Effector CD8-positive, alpha-beta T cell (primary cell): ENCODE results near the gene L3HYPDH.
"Not testable (repeated sequence)": the region's sequence is repeated elsewhere in the genome, so short reads cannot be mapped to it uniquely, and the experiment has no call there.

Source experiments
- DNase-seq: peaks from one replicate; lab custom pipeline; 2025; lab: John Stamatoyannopoulos, UW

L3HYPDH gene

DNA sequence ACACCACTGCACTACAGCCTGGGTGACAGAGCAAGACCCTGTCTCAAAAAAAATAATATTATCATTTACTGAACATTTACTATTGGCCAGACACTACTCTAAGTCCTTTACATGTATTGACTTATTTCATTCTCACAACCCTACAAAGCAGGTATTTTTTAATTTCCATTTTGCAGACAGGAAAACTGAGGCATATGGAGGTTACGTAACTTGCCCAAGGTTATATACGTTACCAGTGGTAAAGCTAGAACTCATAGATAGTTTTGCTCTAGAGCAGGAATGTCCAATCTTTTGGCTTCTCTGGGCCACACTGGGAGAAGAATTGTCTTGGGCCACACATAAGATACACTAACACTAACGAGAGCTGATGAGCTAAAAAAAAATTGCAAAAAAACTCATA, 5.7 kb downstream of the L3HYPDH start:
- DNase-seq: no peak

DNA sequence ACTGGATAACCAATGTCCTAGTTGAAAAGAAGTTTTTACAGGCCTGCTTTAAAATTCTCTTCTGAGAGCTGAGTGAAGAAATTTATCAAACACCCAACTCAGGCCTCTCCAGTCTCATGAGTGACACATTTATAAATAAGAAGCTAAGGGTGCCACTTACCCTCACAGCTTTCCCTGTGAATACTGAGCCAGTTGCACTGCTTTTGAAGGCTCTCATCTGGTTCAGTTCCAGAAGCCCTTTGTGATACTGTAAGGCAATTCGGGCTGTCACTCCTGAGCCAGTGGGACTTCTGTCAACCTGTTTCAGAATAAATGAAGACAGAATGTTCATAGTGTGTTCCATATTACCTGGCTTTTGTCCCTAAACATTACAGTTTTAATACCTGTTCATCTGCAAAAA, 8.5 kb downstream of the L3HYPDH start:
- no peak for DNase-seq

DNA sequence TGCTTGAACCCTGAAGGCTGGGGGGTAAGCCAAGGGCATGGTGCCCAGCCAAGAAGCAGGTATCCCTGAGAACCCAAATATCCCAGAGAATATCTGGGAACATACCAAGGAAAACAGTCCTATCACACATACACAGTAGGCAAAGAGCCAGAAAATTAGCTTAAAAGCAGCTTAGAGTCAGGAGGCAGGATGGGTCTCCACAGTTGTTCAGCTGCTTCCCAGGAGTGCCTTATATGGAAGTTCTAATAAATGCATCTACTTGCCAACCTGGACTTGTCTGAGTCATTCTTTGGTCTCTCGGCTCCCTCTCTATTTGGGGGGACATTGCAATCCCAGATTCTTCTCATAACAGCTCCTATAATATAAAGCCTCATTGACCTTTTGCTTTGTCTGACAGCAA, 10.0 kb downstream of the L3HYPDH start:
- DNase-seq: no peak

DNA sequence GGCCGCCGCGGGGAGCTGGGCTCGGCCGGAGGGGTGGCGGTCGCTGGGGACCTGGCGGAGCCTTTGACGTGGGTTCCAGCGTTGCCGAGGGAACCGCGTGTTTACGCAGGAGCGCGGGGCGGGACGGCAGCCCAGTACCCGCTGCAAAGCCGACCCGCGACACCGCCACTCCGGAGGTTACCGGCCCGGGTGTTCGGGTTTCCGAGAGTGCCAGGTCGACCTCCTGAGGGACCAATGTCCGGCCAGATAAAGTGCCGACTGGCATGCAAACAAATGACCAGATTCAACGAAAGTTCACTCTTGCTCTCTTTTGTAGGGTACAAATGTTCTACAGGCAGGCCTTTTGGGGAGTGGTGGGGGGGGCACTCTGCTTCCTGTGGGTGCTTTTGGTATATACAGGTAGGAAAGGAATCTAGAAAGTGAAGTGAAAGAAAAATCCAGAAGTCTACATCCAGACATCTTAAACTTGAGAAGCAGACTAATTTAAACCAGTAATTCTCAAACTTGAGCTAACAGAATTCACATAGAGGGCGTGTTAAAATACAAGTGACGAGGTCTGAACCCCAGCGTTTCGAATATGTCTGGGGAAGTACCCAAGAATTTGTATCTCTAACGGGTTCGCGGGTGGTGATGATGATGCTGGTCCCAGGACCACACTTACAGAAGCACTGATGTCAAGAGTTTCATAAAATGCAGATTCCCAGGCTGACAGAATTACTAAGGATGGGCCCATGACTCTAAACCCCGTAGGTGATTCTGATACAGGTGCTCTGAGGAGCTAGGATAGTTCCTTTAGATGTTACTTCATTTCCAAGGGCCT, 18.7 kb downstream of the L3HYPDH start, which contains the start of gene GPR135:
GPR135 (minus strand) TSS at position 65 of the 820 bp plus-strand sequence. CDS start 154 bp downstream, outside the sequence.
- no peak for DNase-seq

DNA sequence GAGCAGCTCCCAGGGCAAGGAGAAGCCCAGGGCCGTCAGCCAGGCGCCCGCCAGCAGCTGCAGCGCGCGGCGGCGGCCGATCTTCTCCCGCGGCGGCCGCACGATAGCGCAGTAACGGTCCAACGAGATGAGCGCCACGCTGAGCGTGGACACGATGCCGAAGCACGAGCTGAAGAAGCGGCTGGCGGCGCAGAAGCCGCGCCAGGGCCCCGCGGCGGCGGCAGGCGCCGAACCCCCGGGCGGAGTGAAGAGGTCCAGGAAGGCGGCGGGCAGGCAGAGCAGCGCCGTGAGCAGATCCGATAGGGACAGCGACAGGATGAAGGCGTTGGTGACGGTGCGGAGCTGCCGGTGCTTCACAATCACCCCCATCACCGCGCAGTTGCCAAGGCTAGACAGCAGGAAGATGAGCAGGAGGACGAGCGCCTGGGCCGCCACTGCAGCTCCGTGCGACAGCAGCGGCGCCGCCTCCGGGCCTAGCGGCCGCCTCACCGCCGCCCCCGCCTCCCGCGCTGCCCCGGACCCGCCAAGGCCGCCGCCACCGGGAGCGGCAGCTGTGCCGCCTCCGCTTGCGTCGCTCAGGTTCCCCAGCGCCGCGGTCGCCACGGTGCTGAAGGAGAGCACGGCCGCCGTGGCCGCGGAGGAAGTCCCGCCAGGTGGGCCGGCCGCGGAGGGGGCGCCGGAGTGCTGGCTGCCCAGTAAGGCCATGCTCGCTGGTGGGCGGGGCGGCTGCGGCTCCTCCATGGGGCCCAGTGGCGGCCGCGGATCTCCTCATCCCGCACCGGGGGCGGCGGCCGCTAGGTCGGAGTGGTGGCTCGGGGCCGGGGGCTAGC, 19.5 kb downstream of the L3HYPDH start:
- peak; percentile 23 for DNase-seq

DNA sequence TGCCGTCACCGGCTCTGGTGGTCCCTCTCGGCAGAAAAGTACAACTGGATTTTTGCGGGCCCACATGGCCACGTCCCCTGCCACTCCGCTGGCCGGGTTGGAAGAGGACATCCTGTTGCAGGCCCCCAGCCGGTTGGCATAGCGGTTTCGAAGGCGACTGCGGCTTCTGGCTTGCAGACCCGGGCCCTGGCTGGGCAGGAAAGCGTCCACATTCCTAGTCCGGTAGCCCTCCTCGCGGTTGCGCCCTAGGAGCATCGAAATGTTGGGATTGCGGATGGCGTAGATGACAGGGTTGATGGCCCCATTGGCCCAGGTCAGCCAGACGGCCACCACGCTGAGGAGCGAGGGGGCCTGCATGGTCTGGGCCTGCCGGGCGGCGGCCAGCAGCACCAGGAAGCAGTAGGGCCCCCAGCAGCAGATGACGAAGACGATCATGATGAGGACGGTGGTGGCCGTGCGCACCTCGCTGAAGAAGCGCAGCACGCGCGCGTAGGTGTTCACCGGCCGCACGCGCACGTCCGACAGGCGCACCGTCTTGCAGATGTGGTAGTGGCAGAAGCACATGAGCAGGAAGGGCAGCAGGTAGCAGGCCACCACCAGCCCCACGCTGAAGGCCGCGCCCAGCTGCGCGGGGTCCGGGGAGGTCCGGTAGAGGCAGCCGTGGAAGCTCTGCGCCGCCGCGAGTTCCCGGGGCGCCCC, 20.3 kb downstream of the L3HYPDH start:
- DNase-seq: no peak

DNA sequence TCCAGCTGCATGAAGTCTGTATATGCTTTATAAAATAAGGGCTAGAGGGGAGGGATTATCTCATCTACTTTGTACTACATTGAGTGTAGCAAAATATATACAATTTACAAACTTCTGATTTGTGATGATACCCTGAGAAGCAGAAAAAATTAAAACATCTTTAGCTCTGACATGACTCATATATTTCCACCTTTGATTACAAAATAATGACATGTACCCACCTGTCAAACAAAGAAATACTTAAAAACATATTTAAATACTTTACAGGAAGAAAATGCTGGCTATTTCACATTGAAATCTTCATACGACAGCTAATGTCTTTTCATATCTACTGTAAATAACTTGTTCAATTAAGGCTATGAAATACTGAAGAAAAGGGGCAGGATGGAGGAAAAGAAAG, 22.3 kb downstream of the L3HYPDH start:
- DNase-seq: no peak

DNA sequence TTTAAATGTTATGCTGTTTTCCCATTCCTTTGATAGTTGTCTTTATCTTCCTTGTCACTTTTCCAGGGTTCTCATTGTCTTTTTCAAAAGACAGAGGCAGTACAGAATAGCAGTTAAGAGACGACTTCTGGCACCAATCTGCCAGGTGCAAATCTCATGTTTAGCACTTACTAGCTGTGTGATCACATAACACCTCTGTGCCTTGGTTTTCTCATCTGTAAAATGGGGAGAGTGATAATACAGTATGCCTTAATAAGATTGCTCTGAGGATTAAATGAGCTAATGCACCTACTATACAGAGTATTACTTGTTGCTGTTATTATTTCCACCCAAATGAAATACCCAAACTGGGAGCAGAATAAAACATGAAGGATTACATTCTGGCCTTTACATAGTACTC, 23.8 kb downstream of the L3HYPDH start:
- DNase-seq: no peak

DNA sequence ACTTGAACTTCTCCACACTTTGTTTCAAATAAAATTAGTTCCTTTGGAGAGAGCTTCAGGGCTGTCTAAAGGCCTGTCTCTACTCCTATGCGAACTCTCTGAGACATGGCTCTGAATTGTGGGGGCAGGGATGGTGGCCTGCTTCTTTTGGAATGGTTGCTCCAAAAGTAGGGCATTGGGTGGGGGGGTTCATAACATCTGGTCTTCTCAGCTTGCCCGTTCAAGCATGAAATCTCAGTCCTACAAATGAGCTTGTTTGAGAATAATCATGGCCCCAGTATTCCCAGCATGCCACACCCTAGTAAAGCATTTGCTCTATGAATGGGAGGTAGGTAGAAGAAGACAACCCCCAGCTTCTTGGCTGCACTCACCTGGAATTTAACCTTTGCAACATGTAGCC, 25.7 kb downstream of the L3HYPDH start:
- no peak for DNase-seq

DNA sequence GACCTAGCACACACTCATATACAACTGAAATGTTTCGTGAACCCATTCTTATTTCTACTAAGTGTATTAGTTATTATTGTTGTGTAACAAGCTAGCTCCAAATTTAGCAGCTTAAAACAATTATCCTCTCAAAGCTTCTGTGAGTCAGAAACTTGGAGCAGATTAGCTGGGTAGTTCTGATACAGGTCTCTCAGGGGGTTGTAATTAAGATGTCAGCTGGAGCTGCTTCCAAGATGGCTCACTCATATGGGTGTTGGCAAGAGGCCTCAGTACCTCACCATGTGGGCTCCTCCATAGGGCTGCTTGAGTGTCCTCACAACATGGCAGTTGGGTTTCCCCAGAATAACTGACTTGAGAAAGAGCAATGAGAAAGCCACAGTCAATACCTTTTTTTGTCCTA, 28.8 kb downstream of the L3HYPDH start:
- no peak for DNase-seq

DNA sequence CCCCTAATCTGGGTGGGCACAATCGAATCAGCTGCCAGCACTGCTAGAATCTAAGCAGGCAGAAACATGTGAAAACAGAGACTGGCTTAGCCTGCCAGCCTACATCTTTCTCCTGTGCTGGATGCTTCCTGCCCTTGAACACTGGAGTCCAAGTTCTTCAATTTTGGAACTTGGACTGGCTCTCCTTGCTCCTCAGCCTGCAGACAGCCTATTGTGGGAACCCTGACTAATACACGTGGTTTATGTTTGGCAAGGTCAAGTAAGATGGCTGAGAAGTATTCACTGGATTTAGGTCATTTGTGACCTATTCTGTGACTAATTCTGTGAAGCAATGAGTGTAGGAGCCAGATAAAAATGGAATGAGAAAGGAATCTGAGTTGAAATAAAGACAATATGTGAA, 30.1 kb downstream of the L3HYPDH start:
- no peak for DNase-seq

DNA sequence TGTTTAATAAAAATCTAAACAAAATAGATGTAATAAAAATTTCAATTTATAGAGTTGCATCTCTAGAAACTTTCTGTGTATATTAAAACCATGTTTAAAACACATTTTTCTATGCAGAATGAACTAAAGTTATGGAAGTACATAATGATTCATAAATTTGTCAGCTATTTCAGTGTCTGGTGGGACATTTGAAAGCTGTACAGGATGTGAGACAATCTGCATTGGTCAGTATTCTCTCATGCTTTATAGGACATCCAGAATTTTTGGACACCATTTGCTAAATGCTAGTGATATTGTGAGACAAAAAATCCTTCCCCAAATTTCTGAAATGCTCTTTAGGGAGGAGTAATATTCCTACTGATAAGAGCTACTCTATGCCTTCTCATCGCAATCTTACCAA, 32.4 kb downstream of the L3HYPDH start:
- no peak for DNase-seq

DNA sequence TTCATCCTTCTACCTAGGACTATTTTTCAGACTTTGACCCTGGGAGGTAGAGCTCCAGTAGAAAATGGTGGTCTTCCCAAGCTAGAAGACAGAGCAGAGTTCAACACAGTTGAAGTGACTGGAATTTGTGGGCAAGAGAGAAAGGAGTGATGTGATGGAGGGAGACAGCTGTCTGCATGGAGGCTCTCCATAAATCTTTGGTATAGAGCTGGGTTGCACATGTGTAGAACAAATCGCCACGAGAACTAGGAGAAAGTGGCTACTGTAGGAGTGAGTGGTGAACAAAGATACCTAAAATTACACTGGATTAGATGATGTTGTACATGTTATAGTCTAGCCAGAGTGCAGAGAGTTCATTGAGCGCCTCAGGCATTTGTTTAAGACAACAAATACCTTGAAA, 33.5 kb downstream of the L3HYPDH start:
- no peak for DNase-seq

DNA sequence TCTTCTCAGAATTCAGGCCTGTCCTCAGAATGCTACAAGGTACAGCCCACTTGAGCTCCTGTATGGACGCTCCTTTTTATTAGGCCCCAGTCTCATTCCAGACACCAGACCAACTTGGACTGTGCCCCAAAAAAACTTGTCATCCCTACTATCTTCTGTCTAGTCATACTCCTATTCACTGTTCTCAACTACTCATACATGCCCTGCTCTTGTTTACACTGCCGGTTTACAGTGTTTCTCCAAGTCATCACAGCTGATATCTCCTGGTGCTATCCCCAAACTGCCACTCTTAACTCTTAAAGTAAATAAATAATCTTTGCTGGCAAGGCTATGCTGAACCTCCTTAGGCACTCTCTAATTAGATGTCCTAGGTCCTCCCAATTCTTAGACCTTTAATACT, 35.5 kb downstream of the L3HYPDH start:
- not testable (repeated sequence) for DNase-seq

DNA sequence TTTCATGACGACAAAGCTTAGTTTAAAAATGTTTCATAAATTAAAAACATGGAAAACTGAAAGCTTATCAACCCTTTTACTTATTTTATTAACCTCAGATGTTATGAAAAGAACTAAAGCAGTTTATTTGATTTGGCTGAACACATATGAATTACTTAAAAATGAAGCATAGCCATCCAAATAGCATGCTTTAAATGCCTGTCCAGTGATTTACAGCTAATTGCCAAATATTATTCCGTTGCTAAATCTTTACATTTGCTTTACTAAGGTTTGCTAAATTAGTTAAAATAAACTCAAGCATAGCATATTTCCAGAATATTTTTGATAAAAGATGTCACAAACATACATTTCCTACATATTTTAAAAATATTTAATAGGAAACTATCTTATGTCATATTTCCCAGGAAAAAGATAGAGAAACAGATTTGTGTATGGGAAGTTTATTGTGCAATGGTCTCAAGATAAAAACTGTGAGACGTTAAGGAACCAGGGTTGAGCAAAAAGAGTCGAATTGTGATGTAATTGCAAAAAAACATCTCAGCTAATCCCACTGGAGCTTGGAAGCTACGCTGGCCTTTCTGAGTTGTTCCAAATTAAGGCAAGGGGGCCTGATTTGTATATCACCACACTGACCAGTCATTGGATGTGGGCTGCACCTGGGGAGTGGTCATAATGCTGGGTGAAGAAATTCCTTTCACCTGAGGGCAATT, 44.8 kb downstream of the L3HYPDH start:
- no peak for DNase-seq

DNA sequence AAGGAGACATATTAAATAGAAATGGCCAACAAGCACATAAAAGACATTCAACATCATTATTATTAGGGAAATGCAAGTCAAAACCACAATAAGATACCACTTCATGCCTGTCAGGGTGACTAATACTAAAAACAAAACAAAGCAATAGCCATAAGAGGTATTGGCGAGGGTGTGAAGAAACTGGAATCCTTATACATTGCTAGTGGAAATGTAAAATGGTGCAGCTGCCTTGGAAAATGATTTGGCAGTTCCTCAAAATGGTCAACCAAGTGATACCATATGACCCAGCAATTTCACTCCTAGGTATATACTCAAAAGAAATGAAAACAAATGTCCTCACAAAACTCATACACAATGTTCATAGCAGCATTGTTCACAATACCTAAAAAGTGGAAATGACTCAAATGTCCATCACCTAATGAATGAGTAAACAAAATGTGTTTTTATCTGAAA, 46.0 kb downstream of the L3HYPDH start:
- no peak for DNase-seq

DNA sequence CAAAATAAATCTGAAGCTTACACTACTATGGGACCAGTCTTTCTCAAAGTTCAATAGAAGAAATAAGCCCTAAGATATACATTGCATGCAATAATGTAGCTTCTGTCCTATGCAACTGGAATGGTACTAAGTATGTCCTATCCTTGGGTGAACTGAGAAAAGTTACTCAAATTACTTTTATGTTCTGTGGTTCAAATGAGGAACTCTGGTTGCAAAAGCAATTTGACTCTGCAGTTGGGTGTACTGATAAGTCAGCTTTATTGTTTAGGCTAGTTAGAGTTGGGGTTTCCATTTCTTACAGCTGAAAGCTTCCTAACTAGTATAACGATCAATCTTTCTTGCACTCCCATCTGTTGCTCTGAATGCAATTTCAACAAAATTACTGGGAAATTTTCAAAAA, 48.2 kb downstream of the L3HYPDH start:
- DNase-seq: no peak

DNA sequence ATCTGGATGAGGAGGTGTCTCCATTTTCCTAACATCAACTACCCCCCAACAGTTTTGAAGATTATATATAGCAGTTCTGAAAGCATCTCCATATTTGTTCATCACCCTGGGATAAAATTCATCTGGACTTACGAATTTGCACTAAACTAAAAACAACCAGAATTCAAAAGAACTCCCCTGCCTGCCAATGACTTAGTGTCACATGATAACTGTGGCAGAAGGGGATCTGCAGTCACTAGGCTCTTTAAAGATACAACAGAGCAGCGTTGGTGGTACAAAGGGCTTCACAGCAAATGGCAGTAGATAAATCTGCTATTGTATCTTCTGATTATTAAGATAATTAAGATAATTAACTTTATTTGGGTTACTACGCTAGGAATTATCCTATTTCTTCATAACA, 49.1 kb downstream of the L3HYPDH start:
- no peak for DNase-seq

DNA sequence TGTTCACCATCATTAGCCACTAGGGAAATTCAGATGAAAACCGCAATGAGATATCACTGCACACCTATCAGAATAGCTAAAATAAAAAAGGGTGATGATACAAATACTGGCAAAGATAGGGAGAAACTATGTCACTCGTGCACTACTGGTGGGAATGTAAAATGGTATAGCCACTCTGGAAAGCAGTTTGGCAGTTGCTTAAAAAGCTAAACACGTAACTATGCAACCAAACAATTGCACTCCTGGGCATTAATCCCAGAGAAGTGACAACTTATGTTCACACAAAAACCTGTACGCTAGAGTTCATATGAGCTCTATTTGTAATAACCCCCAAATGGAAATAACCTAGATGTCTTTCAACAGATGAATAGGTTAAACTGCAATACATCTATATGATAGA, 54.4 kb downstream of the L3HYPDH start:
- DNase-seq: no peak

DNA sequence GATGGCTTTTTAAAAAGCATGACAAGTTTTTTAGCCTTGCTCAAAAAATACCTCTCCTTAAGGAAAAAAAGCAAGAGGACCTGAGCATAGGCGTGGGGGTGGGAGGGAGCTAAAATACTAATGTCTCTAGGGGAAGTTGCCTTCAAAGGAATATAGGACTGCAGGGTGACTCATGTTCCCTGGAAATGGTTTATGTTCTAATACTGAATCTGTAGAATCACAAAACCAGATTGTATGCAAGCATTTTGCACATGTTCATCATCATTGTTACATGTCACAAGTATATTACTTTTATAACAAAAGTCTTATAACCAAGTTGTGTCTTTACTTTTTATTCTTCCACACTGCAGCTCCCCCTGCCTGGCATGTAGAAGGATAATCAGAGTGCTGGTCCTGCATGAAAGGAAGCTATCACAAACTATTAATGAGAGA, 55.6 kb downstream of the L3HYPDH start:
- DNase-seq: no peak

DNA sequence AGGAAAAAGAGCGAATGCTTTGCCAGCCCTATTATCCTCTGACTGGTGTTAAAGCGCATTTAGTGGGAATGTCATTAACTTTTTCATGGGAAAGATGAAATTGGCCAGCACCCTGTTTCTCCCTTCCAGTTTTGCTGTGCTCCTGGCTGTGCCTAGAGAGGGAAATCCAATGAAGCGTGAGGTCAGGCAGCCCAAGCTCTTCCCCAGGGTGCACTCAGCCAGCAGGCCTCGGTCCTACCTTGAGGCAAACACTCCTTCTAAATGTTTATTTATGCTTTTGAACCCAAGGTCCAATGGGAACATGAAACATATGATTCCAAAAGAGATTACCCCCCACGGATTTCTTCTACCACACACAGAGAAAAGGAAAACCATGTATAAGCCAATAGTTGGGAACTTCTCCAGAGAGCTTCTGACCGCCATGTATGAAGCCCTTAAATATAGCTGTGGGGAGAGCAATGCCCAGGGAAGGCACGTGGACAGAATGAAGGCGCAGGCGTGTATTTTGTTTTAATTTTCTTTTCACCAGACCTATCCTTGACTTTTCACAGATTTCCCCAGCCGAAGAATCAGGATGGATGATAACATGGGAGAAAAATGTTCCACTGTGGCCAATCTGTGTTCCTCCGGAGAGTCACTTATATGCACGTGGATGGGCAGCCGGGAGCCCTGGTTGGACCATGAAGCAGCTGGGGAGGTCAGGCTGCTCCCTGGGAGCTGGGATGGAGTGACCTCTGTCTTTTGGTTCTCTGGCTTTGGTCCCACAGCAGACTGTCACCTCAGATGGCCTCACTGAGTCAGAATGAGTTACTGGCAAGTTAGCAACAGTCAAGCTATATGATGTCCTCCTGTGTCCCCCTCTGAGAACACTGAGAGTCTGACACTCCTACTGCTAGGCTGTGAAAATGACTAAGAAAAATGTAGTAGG, 56.3 kb downstream of the L3HYPDH start:
- no peak for DNase-seq
